ENCODE results near the gene TRAFD1.
"Not testable (repeated sequence)": the region's sequence is repeated elsewhere in the genome, so short reads cannot be mapped to it uniquely, and the experiment has no call there.

Gene TRAFD1

GRCh38 chr12:112116232-112117060, 8.9 kb upstream of the TRAFD1 start:
- no peak for DNase-seq (ENCODE audit: low read depth, low spot score)

GRCh38 chr12:112117685-112118084, 7.7 kb upstream of the TRAFD1 start:
- DNase-seq (ENCODE audit: low read depth, low spot score), result no peak

DNA sequence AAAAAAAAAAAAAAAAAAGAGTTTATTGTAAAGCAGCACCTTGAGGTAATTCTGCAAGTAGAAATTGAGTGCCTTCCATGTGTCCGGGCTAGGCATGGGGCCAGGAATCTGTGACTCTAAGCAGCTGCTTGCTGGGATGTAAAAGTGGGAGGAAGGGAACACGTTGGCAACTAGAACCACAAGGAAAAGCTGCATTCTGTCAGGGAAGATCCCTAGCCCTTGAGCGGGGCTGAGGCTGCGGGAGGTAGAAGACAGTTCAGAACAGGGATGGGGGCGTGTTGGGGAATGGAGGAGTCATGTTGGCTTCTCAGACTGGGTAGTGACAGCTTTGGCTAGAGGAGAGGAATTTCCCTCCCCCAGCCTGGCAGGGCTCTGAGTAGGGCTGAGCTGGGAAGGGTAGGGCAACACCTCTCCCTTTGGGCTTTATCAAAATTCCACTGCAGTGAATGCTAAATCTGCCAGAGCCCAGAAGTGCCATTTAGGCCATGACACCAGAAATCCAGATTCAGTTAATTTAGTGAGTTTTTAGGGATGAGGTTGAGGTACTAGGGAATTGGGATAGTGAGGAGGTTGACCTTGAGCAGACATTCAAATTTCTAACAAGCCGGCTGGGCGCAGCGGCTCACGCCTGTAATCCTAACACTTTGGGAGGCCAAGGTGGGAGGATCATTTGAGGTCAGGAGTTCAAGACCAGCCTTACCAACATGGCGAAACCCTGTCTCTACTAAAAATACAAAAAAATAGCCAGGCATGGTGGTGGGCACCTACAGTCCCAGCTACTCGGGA, 3.4 kb upstream of the TRAFD1 start:
- no peak for DNase-seq (ENCODE audit: low read depth, low spot score)

DNA sequence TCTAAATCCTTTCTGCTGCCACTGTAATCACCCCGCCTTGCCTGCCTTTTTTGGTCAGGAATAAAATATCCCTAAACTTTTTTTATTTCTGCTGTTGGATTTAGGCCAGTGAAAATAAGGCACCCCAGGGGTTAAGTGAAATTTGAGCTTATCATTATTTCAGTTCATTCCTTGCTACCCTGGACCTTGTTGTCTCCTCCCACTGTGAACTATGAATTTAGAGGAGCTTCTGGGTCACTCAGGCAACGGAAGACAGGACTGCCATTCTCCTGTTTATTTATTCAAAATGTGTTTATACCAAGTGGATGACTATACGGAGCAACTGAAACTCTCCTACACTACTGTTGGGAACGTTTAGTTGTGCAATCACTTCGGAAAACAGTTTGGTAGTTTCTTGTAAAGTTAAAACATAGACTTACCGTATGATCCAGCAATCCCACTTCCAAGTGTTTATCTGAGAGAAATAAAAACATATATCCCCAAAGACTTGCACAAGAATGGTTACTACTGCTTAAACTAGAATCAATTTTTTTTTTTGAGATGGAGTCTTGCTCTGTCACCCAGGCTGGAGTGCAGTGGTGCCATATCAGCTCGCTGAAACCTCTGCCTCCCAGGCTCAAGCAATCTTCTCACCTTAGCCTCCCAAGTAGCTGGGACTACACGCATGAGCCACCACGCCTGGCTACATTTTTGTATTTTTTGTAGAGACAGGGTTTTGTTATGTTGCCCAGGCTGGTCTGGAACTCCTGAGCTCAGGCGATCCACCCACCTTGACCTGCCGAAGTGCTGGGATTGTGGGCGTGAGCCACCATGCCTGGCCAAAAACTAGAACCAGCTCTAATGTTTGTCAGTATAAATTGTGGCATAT, 2.3 kb upstream of the TRAFD1 start:
- no peak for DNase-seq (ENCODE audit: low read depth, low spot score)

- DNase-seq (ENCODE audit: low read depth, low spot score), result no peak
These were observed 476 bp upstream of the TRAFD1 start for GRCh38 chr12:112124918-112125249.

DNA sequence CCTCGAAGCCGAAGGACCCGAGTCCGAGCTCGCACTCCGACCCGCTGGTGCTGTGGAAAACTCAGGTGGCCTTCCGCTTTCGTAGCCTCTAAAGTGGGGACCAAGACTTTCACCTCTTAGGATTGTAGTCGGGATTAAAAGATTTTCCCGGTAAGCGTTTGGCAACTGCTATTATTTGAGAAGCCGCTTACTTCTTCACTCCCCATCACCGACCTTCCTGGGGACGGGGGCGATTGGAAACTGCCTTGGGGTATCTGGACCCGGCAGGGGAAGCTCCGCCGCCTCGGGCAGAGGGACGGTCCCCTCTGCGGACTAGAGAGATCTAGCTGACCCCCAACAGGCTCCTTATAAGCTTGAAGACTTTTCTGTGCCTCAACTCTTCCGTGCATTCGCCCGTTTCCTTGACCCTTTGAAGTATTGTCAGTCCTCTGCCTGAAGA, 659 bp downstream of the TRAFD1 start:
- DNase-seq (ENCODE audit: low read depth, low spot score), result no peak

DNA sequence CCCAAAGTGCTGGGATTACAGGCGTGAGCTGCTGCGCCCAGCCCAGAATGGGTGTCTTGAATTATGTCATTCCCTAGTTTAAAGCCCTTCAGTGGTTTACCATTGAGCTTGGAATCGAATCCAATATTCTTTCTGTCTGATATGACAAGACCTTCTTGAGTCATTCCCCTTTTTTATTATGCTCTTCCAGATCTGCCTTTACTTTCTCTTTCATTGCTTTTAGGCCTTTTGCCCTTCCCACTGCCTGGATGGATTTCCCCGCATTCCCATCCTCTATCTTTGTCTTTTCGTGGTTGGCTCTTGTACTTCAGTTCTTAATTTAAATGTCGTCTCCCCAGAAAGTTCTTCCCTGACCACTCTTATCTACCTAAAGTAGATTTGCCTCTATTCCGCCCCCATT, 1.6 kb downstream of the TRAFD1 start:
- DNase-seq (ENCODE audit: low read depth, low spot score), result no peak

GRCh38 chr12:112130441-112130998, 5.2 kb downstream of the TRAFD1 start:
- no peak for DNase-seq (ENCODE audit: low read depth, low spot score)

- DNase-seq (ENCODE audit: low read depth, low spot score), result no peak
These were observed 6.3 kb downstream of the TRAFD1 start for GRCh38 chr12:112131686-112132085.

GRCh38 chr12:112133418-112133817, 8.1 kb downstream of the TRAFD1 start:
- no peak for DNase-seq (ENCODE audit: low read depth, low spot score)

DNA sequence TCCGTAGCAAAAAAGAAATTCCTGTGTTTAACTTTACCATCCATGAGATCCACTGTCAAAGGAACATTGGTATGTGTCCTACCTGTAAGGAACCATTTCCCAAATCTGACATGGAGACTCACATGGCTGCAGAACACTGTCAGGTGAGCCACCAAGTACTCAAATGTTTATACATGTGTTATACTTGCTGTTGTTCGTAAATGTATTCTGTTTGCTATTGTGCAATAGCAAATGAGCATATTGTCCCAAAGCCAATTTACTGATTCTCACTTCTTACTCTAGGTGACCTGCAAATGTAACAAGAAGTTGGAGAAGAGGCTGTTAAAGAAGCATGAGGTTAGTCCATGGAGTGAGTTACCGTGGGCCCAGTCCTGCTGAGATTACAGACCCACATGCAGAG, 9.4 kb downstream of the TRAFD1 start:
- DNase-seq (ENCODE audit: low read depth, low spot score), result no peak

DNA sequence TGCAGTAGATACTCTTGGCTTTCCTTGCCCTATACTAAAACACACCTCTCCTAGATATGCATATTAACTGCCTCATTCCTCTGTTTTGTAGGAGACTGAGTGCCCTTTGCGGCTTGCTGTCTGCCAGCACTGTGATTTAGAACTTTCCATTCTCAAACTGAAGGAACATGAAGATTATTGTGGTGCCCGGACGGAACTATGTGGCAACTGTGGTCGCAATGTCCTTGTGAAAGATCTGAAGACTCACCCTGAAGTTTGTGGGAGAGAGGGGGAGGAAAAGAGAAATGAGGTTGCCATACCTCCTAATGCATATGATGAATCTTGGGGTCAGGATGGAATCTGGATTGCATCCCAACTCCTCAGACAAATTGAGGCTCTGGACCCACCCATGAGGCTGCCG, 15.4 kb downstream of the TRAFD1 start:
- no peak for DNase-seq (ENCODE audit: low read depth, low spot score)

- DNase-seq (ENCODE audit: low read depth, low spot score), result no peak
These were observed 20.8 kb downstream of the TRAFD1 start for GRCh38 chr12:112146123-112146522.

GRCh38 chr12:112148031-112148513, 22.7 kb downstream of the TRAFD1 start:
- DNase-seq (ENCODE audit: low read depth, low spot score), result no peak

DNA sequence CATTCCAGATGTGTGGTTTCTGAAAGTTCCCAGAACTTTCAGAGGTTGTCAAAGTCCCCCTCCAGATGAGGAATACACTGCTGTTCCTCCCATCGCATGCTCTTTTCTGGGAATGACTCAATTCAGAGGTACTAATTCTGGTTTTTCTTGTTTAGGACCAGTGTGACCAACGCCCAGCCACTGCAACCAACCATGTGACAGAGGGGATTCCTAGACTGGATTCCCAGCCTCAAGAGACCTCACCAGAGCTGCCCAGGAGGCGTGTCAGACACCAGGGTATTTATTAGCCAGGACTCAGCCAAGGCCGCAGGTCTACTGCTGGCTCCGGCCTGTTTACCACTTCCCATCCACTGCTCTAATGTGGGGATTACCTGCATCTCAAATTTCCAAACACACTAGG, 24.2 kb downstream of the TRAFD1 start:
- no peak for DNase-seq (ENCODE audit: low read depth, low spot score)

GRCh38 chr12:112151766-112152541, 26.6 kb downstream of the TRAFD1 start:
- no peak for DNase-seq (ENCODE audit: low read depth, low spot score)

DNA sequence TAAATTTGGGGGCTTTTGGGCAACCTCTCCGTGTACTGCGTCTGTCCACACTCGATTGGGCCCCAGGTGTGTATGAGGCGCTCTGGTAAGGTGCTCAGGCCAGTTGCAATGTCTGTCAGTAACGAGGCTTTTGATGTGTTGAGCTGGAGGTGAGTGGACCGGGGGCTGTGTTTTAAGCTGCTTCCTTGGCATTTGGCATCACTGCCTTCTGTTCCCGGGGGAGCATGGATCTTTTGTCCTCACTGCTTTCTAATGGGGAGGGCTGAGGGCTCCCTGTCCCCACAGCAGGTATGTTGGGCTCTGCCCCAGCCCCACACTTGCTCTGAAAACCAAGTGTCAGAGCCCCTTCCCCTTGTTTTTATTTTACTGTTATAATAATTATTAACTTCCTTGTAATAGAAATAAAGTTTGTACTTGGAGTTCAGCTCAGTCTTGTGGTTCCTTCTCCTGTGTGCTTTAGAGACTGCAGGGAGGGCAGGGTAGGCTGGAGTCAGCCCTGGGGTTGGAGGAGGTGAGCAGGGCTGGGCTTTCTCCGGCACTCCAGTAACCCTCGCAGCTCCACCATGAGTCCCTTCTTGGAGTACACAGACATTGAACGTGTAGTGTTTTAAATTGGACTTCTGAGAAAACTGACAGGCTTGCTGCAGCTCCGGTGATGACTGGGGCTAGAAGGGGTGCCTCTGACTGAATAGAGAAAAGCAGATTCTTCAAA, 28.0 kb downstream of the TRAFD1 start:
- no peak for DNase-seq (ENCODE audit: low read depth, low spot score)

DNA sequence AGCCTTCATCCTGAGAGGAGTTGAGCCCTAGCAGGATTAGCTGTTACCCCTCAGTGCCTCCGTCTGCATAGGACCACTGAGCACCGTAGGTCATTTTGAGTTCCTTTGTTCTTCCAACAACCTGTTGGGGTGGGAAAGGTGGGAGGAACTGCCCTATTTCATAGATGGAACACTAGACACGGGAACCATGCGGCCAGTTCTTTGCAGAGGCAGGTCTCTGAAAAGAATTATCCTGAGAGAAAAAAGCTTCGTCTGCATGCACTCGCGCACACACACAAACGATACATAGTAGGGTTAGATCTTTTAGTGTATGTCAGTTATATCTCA, 28.5 kb downstream of the TRAFD1 start:
- DNase-seq (ENCODE audit: low read depth, low spot score), result no peak

- DNase-seq (ENCODE audit: low read depth, low spot score), result not testable (repeated sequence)
These were observed 33.2 kb downstream of the TRAFD1 start for GRCh38 chr12:112158461-112159145.

DNA sequence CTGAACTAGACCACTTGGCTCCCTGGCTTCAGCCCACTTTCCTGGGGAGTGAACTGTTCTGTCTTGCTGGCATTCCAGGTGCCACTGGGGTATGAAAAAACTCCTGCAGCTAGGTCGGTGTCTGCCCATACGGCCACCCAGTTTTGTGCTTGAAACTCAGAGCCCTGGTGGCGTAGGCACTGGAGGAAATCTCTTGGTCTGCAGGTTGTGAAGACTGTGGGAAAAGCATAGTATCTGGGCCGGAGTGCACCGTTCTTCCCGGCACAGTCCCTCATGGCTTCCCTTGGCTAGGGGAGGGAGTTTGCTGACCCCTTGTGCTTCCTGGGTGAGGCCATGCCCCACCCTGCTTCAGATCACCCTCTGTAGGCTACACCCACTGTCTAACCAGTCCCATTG, 33.8 kb downstream of the TRAFD1 start:
- DNase-seq (ENCODE audit: low read depth, low spot score), result no peak

All from activated CD4-positive, CD25-positive, alpha-beta regulatory T cell treated with anti-CD3 and anti-CD28 coated beads, Interleukin-2, amount 50 U/mL, for 16 hours (primary cell).